GM12878 (cell line): Measurements from ENCODE around the gene TGFBR1. TPM values are rescaled to one million over a fixed set of nuclear protein-coding genes. Genes with fewer than 3 reads are reported as not detected.

Source experiments
- ATAC-seq: fragments of 200-7000 bp; cut with Tn5 transposase; 3 replicates; pipeline ENCODE4 v1.9.1; 2020; ENCODE audit warnings: mild to moderate bottlenecking, moderate library complexity
- BruUV-seq: library from RNA; stranded (reverse); fragments of 400-500 nt; replicated peaks from 2 replicates; lab custom pipeline; 2021; lab: Mats Ljungman, UMichigan
- CTCF ChIA-PET: fragments of 300-600 bp; sonication (Branson Sonifier 250); formaldehyde crosslinking; extraction: SDS; loops from one replicate; lab custom pipeline; 2021; ENCODE audit warnings: inconsistent platforms; lab: Yijun Ruan, JAX
- POLR2A ChIA-PET: fragments of 350-600 bp; formaldehyde crosslinking; extraction: SDS; loops from one replicate; lab custom pipeline; 2021; ENCODE audit warnings: inconsistent platforms; lab: Charles Lee
- RAD21 ChIA-PET: fragments of 300-600 bp; sonication (Branson Sonifier 250); formaldehyde crosslinking; loops from one replicate; lab custom pipeline; 2023; ENCODE audit warnings: antibody characterized with exemption; ENCODE audit not compliant: unreplicated experiment; lab: Charles Lee
- SMC1A ChIA-PET: fragments of 300-600 bp; sonication (Branson Sonifier 250); formaldehyde crosslinking; loops from one replicate; lab custom pipeline; 2023; ENCODE audit not compliant: unreplicated experiment, uncharacterized antibody; lab: Charles Lee
- DNase-seq: peaks from one replicate; pipeline ENCODE4 v3.0.0-alpha.2; 2011; ENCODE audit warnings: low read depth, low spot score
- FAIRE-seq: peaks from 3 replicates; lab custom pipeline; 2011; peaks lifted over from hg19 to GRCh38; lab: Jason Lieb, UNC
- H2AFZ ChIP-seq: 2 replicates; pipeline ENCODE4 v1.6.0; 2011; ENCODE audit warnings: low read depth, low read length, control low read depth; ENCODE audit not compliant: control insufficient read depth
- H3K27ac ChIP-seq: 2 replicates; pipeline ENCODE4 v1.5.1; 2011; ENCODE audit warnings: control low read depth; ENCODE audit not compliant: control insufficient read depth, insufficient read depth
- H3K27me3 ChIP-seq, 2 experiments: replicated peaks in 1 of 2; 2 replicates each; pipeline versions ENCODE4 v1.6.0 to v1.6.1; 2011; ENCODE audit warnings: low read length in 1 of 2; ENCODE audit not compliant: control insufficient read depth in 2 of 2, insufficient read depth in 2 of 2
- H3K36me3 ChIP-seq, 2 experiments: 2 replicates each; pipeline ENCODE4 v1.5.1; 2011; ENCODE audit warnings: low read length in 1 of 2; ENCODE audit not compliant: control insufficient read depth in 2 of 2, insufficient read depth in 2 of 2
- H3K4me1 ChIP-seq: 2 replicates; pipeline ENCODE4 v1.6.1; 2011; ENCODE audit warnings: mild to moderate bottlenecking, low read length, moderate library complexity, mixed read lengths; ENCODE audit not compliant: control insufficient read depth, insufficient read depth
- H3K4me2 ChIP-seq: 2 replicates; pipeline ENCODE4 v1.6.0; 2011; ENCODE audit warnings: control low read depth; ENCODE audit not compliant: control insufficient read depth, insufficient read depth
- H3K4me3 ChIP-seq: fragments of 200-600 bp; sonication (generic); 2 replicates; pipeline ENCODE4 v1.5.1; 2016
- H3K79me2 ChIP-seq: 2 replicates; pipeline ENCODE4 v1.6.0; 2011; ENCODE audit warnings: low read length; ENCODE audit not compliant: control insufficient read depth, insufficient read depth
- H3K9ac ChIP-seq: 2 replicates; pipeline ENCODE4 v1.8.0; 2011; ENCODE audit warnings: low read length, control low read depth, mixed read lengths; ENCODE audit not compliant: control insufficient read depth, insufficient read depth
- H3K9me3 ChIP-seq: replicated peaks from 3 replicates; pipeline ENCODE4 v1.5.1; 2011; ENCODE audit warnings: mild to moderate bottlenecking, low read length; ENCODE audit not compliant: control insufficient read depth, insufficient read depth
- H4K20me1 ChIP-seq: 2 replicates; pipeline ENCODE4 v1.6.0; 2011; ENCODE audit not compliant: control insufficient read depth, insufficient read depth
- ATF3 ChIP-seq: IDR thresholded peaks from 2 replicates; pipeline ENCODE4 v1.6.1; 2011; ENCODE audit warnings: low read depth, mild to moderate bottlenecking, low read length, moderate library complexity, borderline replicate concordance; ENCODE audit errors: extremely low read depth
- CEBPZ ChIP-seq: fragments of 150-350 bp; IDR thresholded peaks from 2 replicates; pipeline ENCODE4 v1.6.1; 2016; ENCODE audit warnings: low read depth, low read length
- EP300 ChIP-seq, 2 experiments: fragments of 150-350 bp in 1 of 2; IDR thresholded peaks; 2 replicates each; pipeline ENCODE4 v1.6.1; 2011 to 2012; ENCODE audit warnings: low read depth in 2 of 2, low read length in 2 of 2, borderline replicate concordance in 1 of 2, improper control_type of control experiment in 1 of 2, inconsistent platforms in 1 of 2; ENCODE audit not compliant: control insufficient read depth in 1 of 2
- FOXM1 ChIP-seq: IDR thresholded peaks from 2 replicates; pipeline ENCODE4 v1.6.1; 2012; ENCODE audit warnings: low read depth, mild to moderate bottlenecking, inconsistent platforms, low read length, moderate library complexity
- IRF4 ChIP-seq: IDR thresholded peaks from 2 replicates; pipeline ENCODE4 v1.6.1; 2011; ENCODE audit warnings: low read depth, low read length
- MAX ChIP-seq: IDR thresholded peaks from 2 replicates; pipeline ENCODE4 v1.6.1; 2012; ENCODE audit warnings: low read depth, low read length, improper control_type of control experiment
- MYB ChIP-seq: fragments of 150-350 bp; IDR thresholded peaks from 2 replicates; pipeline ENCODE4 v1.6.1; 2014; ENCODE audit warnings: mild to moderate bottlenecking, low read depth, low read length, borderline replicate concordance
- NFYB ChIP-seq: IDR thresholded peaks from 2 replicates; pipeline ENCODE4 v1.6.1; 2011; ENCODE audit warnings: low read depth, mild to moderate bottlenecking, low read length, improper control_type of control experiment, moderate library complexity; ENCODE audit not compliant: insufficient read depth
- SREBF2 ChIP-seq: IDR thresholded peaks from 2 replicates; pipeline ENCODE4 v1.6.1; 2012; ENCODE audit warnings: mild to moderate bottlenecking, low read length
- TAF1 ChIP-seq: IDR thresholded peaks from 2 replicates; pipeline ENCODE4 v1.6.1; 2011; ENCODE audit warnings: mild to moderate bottlenecking, low read depth, low read length, borderline replicate concordance
- YY1 ChIP-seq: IDR thresholded peaks from 2 replicates; pipeline ENCODE4 v1.6.1; 2011; ENCODE audit warnings: low read depth, mild to moderate bottlenecking, low read length
- ZBTB33 ChIP-seq: fragments of 450-650 bp; IDR thresholded peaks from 2 replicates; pipeline ENCODE4 v1.6.1; 2017; ENCODE audit warnings: mild to moderate bottlenecking
- WGBS: methylation state at CpG from one replicate; pipeline ENCODE4 v1.1.6; 2016; ENCODE audit warnings: low lambda C conversion rate; ENCODE audit not compliant: insufficient replicate concordance, insufficient coverage; ENCODE audit errors: missing lambda C conversion rate; 5-methylcytosine and 5-hydroxymethylcytosine counted together
- in situ Hi-C: fragments of 300-500 bp; cut with MboI; formaldehyde crosslinking; loops from 9 replicates; pipeline ENCODE4 v1.14.3; 2018; ENCODE audit warnings: mixed read lengths
- intact Hi-C: fragments of 100-400 bp; cut with micrococcal nuclease; formaldehyde crosslinking; loops from one replicate; pipeline ENCODE4 v1.14.2; 2022; ENCODE audit not compliant: unreplicated experiment
- polyA plus RNA-seq, 11 experiments: library from polyadenylated mRNA; depleted of rRNA in 4 of 11; unstranded in 6 of 11; stranded (reverse) in 5 of 11; fragments of >200 nt; fragmentation: Nextera tagmentation in 4 of 11; fragmentation: Illumina TruSeq in 1 of 11; extraction: Ambion mirVana in 4 of 11; extraction: Trizol in 1 of 11; gene quantifications; 1 replicate in 1 of 11; 2 replicates in 10 of 11; pipeline versions ENCODE4 v1.2.1 to v1.2.3, GENCODE V29; 2011 to 2016; ENCODE audit warnings: inconsistent platforms in 2 of 11, missing spikeins in 2 of 11, low read depth in 1 of 11
- total RNA-seq, 4 experiments: library from RNA; depleted of rRNA in 3 of 4; stranded (reverse); fragments of >200 nt in 3 of 4; fragmentation: Illumina TruSeq in 1 of 4; extraction: Trizol in 1 of 4; gene quantifications; 2 replicates each; pipeline versions ENCODE4 v1.2.1 to v1.2.3, GENCODE V29; 2013 to 2021

TGFBR1 gene
- total and polyA plus RNA-seq, 10 of the 15 experiments (the other 5 are each of a cell fraction or from before 2014, with no cell fraction given), result 2.9 to 27.2 (median 16.6) TPM

GRCh38 chr9:99073347-99073746 is 31.6 kb upstream of the TGFBR1 start (continued):
- TF ChIP-seq ZBTB33 (no peak), FOXM1 (no peak), IRF4 (no peak), MYB (no peak), MAX (no peak)

- POLR2A ChIA-PET, result interaction anchor here (0.7 kb wide), 1 partner anchor 11 kb away, joined by 3 read pairs; no protein-coding TSS in a partner anchor
Observed at GRCh38 chr9:99073985-99074901, 30.7 kb upstream of the TGFBR1 start.

More at GRCh38 chr9:99073985-99074901, 30.7 kb upstream of the TGFBR1 start:
- Histone ChIP-seq H2AFZ (no peak overlapping the region), H3K27me3 (no peaks in the 10 kb centered on the region), H3K4me2 (no peak overlapping the region), H3K27ac (no peak overlapping the region), H3K9ac (no peak overlapping the region), H3K4me3 (no peak overlapping the region), H4K20me1 (no peaks in the 10 kb centered on the region), H3K36me3 (no peaks in the 10 kb centered on the region), H3K79me2 (no peaks in the 10 kb centered on the region), H3K9me3 (no peaks in the 10 kb centered on the region), H3K4me1 (peaks cover 6% of the 10 kb centered on the region)
- CTCF ChIA-PET, result interaction anchor here (0.8 kb wide), 1 partner anchor 15 kb away, joined by 3 read pairs; no protein-coding TSS in a partner anchor
- WGBS, result 68% methylated on average over 8 of the region's 8 CpGs
- DNase-seq, result no peak
- RAD21 ChIA-PET, result interaction anchor here (1.0 kb wide), 1 partner anchor 60 kb away, joined by 3 read pairs; no protein-coding TSS in a partner anchor
- FAIRE-seq, result no peak
- intact Hi-C loops, result no loop called here
- SMC1A ChIA-PET, result no interaction called here
- TF ChIP-seq SREBF2, result no peak
- TF ChIP-seq NFYB, result no peak
- TF ChIP-seq EP300 (IDR thresholded peaks at IDR 0.05; ENCODE audit: borderline replicate concordance in 1 of 2, control insufficient read depth in 1 of 2, low read depth in 2 of 2, low read length in 2 of 2), result no peak
- no peak for TF ChIP-seq ATF3
- TF ChIP-seq TAF1, result no peak
- TF ChIP-seq CEBPZ, result no peak
- TF ChIP-seq YY1, result no peak
- no TSS peak for BruUV-seq
- ATAC-seq, result no peak
- in situ Hi-C loops, result no loop called here
